GM12873 (cell line): Measurements from ENCODE around the gene RPH3AL.

Source experiments
- CTCF ChIP-seq: IDR thresholded peaks from 2 replicates; pipeline ENCODE4 v1.5.1; 2012; ENCODE audit warnings: low read depth, mild to moderate bottlenecking, moderate library complexity, low read length, control low read depth; ENCODE audit not compliant: insufficient read depth; ENCODE audit errors: missing control alignments

Gene RPH3AL

GRCh38 chr17:225551-225950, 127.1 kb downstream of the RPH3AL start:
- TF ChIP-seq CTCF = no peak

GRCh38 chr17:223723-224471, 128.7 kb downstream of the RPH3AL start:
- TF ChIP-seq CTCF = no peak

GRCh38 chr17:222172-222571, 130.4 kb downstream of the RPH3AL start:
- no peak for TF ChIP-seq CTCF

- TF ChIP-seq CTCF = no peak
Measured at GRCh38 chr17:219696-220095, 132.9 kb downstream of the RPH3AL start.

- TF ChIP-seq CTCF = no peak
Measured at GRCh38 chr17:218432-219110, 134.0 kb downstream of the RPH3AL start.

GRCh38 chr17:216625-217024, 136.0 kb downstream of the RPH3AL start:
- TF ChIP-seq CTCF = no peak

- no peak for TF ChIP-seq CTCF
Measured at GRCh38 chr17:214881-215331, 137.7 kb downstream of the RPH3AL start.
